Smooth muscle cell (in vitro differentiated cells): Measurements from ENCODE around the gene LOXHD1. TPM values are rescaled to one million over a fixed set of nuclear protein-coding genes. Genes with fewer than 3 reads are reported as not detected.

Source experiments
- DNase-seq: peaks from one replicate; lab custom pipeline; 2025; ENCODE audit not compliant: unreplicated experiment; lab: John Stamatoyannopoulos, UW
- H2AFZ ChIP-seq: fragments of 200-600 bp; sonication (generic); 2 replicates; pipeline ENCODE4 v1.6.0; 2016; ENCODE audit warnings: antibody characterized with exemption, low read depth, mild to moderate bottlenecking
- H3F3A ChIP-seq: fragments of 200-600 bp; sonication (generic); 2 replicates; pipeline ENCODE4 v1.6.0; 2017; ENCODE audit warnings: antibody characterized with exemption, low read depth
- H3K27ac ChIP-seq: fragments of 200-600 bp; sonication (generic); 2 replicates; pipeline ENCODE4 v1.5.1; 2016; ENCODE audit warnings: low read depth, mild to moderate bottlenecking
- H3K27me3 ChIP-seq: fragments of 200-600 bp; sonication (generic); 2 replicates; pipeline ENCODE4 v1.6.1; 2016; ENCODE audit warnings: low read depth, mild to moderate bottlenecking
- H3K36me3 ChIP-seq: fragments of 200-600 bp; sonication (generic); 2 replicates; pipeline ENCODE4 v1.5.1; 2016; ENCODE audit warnings: low read depth
- H3K4me1 ChIP-seq: fragments of 200-600 bp; sonication (generic); 2 replicates; pipeline ENCODE4 v1.5.1; 2016; ENCODE audit warnings: low read depth
- H3K4me2 ChIP-seq: fragments of 200-600 bp; sonication (generic); 2 replicates; pipeline ENCODE4 v1.6.0; 2016; ENCODE audit warnings: mild to moderate bottlenecking
- H3K4me3 ChIP-seq: fragments of 200-600 bp; sonication (generic); 2 replicates; pipeline ENCODE4 v1.5.1; 2016; ENCODE audit warnings: mild to moderate bottlenecking
- H3K79me2 ChIP-seq: fragments of 200-600 bp; sonication (generic); 2 replicates; pipeline ENCODE4 v1.6.0; 2016; ENCODE audit warnings: low read depth, mild to moderate bottlenecking
- H3K9ac ChIP-seq: fragments of 200-600 bp; sonication (generic); 2 replicates; pipeline ENCODE4 v1.6.0; 2016; ENCODE audit warnings: low read depth
- H3K9me3 ChIP-seq: fragments of 200-600 bp; sonication (generic); replicated peaks from 2 replicates; pipeline ENCODE4 v1.5.1; 2016; ENCODE audit warnings: low read depth
- H4K20me1 ChIP-seq: fragments of 200-600 bp; sonication (generic); 2 replicates; pipeline ENCODE4 v1.6.0; 2016; ENCODE audit warnings: low read depth
- CTCF ChIP-seq: fragments of 200-600 bp; sonication (generic); IDR thresholded peaks from 2 replicates; pipeline ENCODE4 v1.5.1; 2017; ENCODE audit warnings: borderline replicate concordance, mild to moderate bottlenecking, antibody characterized with exemption; ENCODE audit not compliant: insufficient read depth, poor library complexity, severe bottlenecking
- WGBS: methylation state at CpG from one replicate; pipeline ENCODE4 v1.1.7; 2016; ENCODE audit warnings: low lambda C conversion rate; 5-methylcytosine and 5-hydroxymethylcytosine counted together
- polyA plus RNA-seq: library from polyadenylated mRNA; unstranded; fragments of >200 nt; fragmentation: Nextera tagmentation; extraction: Ambion mirVana; gene quantifications from 2 replicates; pipeline ENCODE4 v1.2.1, GENCODE V29; 2016
- total RNA-seq: library from RNA; depleted of rRNA; stranded (reverse); fragments of >200 nt; gene quantifications from 2 replicates; pipeline ENCODE4 v1.2.3, GENCODE V29; 2014

LOXHD1 gene
- total and polyA plus RNA-seq, 2 experiments from 2014 or later: not detected

- Histone ChIP-seq H3F3A (no peaks in the 10 kb centered on the region), H3K9ac (no peak overlapping the region), H3K4me2 (no peak overlapping the region), H2AFZ (no peak overlapping the region), H3K27me3 (no peaks in the 10 kb centered on the region), H3K36me3 (no peaks in the 10 kb centered on the region), H4K20me1 (no peaks in the 10 kb centered on the region), H3K9me3 (no peaks in the 10 kb centered on the region), H3K4me3 (no peak overlapping the region), H3K27ac (no peak overlapping the region), H3K79me2 (no peaks in the 10 kb centered on the region), H3K4me1 (peaks cover 5% of the 10 kb centered on the region)
- no peak for DNase-seq
- TF ChIP-seq CTCF: no peak
- 89% methylated on average over 6 of the region's 7 CpGs for WGBS
Observed at GRCh38 chr18:46704189-46704588, 47.2 kb upstream of the LOXHD1 start.

GRCh38 chr18:46702471-46702870 is 45.5 kb upstream of the LOXHD1 start:
- Histone ChIP-seq H3K9ac (no peak overlapping the region), H3K79me2 (no peaks in the 10 kb centered on the region), H3K36me3 (no peaks in the 10 kb centered on the region), H3K4me3 (no peak overlapping the region), H3K9me3 (no peaks in the 10 kb centered on the region), H3K4me1 (peaks cover 5% of the 10 kb centered on the region), H3K27me3 (no peaks in the 10 kb centered on the region), H3K27ac (no peak overlapping the region), H3F3A (no peaks in the 10 kb centered on the region), H2AFZ (no peak overlapping the region), H4K20me1 (no peaks in the 10 kb centered on the region), H3K4me2 (no peak overlapping the region)
- TF ChIP-seq CTCF: no peak
- no peak for DNase-seq
- 85% methylated on average over 6 of the region's 6 CpGs for WGBS

GRCh38 chr18:46700066-46700824 is 43.2 kb upstream of the LOXHD1 start:
- 91% methylated on average over 5 of the region's 5 CpGs for WGBS
- Histone ChIP-seq H3F3A (no peaks in the 10 kb centered on the region), H3K27ac (no peak overlapping the region), H2AFZ (no peak overlapping the region), H3K4me2 (no peak overlapping the region), H3K4me3 (no peak overlapping the region), H3K79me2 (no peaks in the 10 kb centered on the region), H3K4me1 (no peaks in the 10 kb centered on the region), H3K27me3 (no peaks in the 10 kb centered on the region), H3K9ac (no peak overlapping the region), H3K9me3 (no peaks in the 10 kb centered on the region), H4K20me1 (no peaks in the 10 kb centered on the region), H3K36me3 (no peaks in the 10 kb centered on the region)
- no peak for DNase-seq
- TF ChIP-seq CTCF: no peak

- no peak overlapping the region for H3K9ac ChIP-seq
- H3K4me1 ChIP-seq: no peaks in the 10 kb centered on the region
- no peaks in the 10 kb centered on the region for H4K20me1 ChIP-seq
- TF ChIP-seq CTCF: no peak
- H3K27me3 ChIP-seq: no peaks in the 10 kb centered on the region
- no peak overlapping the region for H3K4me2 ChIP-seq
- H3K36me3 ChIP-seq: no peaks in the 10 kb centered on the region
- H3K9me3 ChIP-seq: no peaks in the 10 kb centered on the region
- no peak for DNase-seq
- no peaks in the 10 kb centered on the region for H3K79me2 ChIP-seq
- no peaks in the 10 kb centered on the region for H3F3A ChIP-seq
- H3K4me3 ChIP-seq: no peak overlapping the region
- no peak overlapping the region for H3K27ac ChIP-seq
- H2AFZ ChIP-seq: no peak overlapping the region
Observed at GRCh38 chr18:46696702-46697101, 39.7 kb upstream of the LOXHD1 start.
